ENCODE data around the gene RNF130.

Gene RNF130

GRCh38 chr5:180010636-180011035 lies 60.9 kb downstream of the RNF130 start:
- TF ChIP-seq BCL11B (tag by site-specific recombination; IDR thresholded peaks at IDR 0.05; ENCODE audit: low read depth) (no peak), ZNF549 (tag by site-specific recombination; IDR thresholded peaks at IDR 0.05) (no peak), ZNF654 (tag by site-specific recombination; IDR thresholded peaks at IDR 0.05; ENCODE audit: low read depth) (no peak), ZNF175 (tag by site-specific recombination; IDR thresholded peaks at IDR 0.05) (no peak), ZNF398 (tag by site-specific recombination; IDR thresholded peaks at IDR 0.05) (no peak), SP7 (tag by site-specific recombination; IDR thresholded peaks at IDR 0.05) (no peak), GLI2 (tag by site-specific recombination; IDR thresholded peaks at IDR 0.05; ENCODE audit: borderline replicate concordance, low read depth) (no peak), ZNF585B (tag by site-specific recombination; IDR thresholded peaks at IDR 0.05) (no peak), ZNF404 (tag by site-specific recombination; IDR thresholded peaks at IDR 0.05) (no peak)
- TF ChIP-seq, protein P1, sequence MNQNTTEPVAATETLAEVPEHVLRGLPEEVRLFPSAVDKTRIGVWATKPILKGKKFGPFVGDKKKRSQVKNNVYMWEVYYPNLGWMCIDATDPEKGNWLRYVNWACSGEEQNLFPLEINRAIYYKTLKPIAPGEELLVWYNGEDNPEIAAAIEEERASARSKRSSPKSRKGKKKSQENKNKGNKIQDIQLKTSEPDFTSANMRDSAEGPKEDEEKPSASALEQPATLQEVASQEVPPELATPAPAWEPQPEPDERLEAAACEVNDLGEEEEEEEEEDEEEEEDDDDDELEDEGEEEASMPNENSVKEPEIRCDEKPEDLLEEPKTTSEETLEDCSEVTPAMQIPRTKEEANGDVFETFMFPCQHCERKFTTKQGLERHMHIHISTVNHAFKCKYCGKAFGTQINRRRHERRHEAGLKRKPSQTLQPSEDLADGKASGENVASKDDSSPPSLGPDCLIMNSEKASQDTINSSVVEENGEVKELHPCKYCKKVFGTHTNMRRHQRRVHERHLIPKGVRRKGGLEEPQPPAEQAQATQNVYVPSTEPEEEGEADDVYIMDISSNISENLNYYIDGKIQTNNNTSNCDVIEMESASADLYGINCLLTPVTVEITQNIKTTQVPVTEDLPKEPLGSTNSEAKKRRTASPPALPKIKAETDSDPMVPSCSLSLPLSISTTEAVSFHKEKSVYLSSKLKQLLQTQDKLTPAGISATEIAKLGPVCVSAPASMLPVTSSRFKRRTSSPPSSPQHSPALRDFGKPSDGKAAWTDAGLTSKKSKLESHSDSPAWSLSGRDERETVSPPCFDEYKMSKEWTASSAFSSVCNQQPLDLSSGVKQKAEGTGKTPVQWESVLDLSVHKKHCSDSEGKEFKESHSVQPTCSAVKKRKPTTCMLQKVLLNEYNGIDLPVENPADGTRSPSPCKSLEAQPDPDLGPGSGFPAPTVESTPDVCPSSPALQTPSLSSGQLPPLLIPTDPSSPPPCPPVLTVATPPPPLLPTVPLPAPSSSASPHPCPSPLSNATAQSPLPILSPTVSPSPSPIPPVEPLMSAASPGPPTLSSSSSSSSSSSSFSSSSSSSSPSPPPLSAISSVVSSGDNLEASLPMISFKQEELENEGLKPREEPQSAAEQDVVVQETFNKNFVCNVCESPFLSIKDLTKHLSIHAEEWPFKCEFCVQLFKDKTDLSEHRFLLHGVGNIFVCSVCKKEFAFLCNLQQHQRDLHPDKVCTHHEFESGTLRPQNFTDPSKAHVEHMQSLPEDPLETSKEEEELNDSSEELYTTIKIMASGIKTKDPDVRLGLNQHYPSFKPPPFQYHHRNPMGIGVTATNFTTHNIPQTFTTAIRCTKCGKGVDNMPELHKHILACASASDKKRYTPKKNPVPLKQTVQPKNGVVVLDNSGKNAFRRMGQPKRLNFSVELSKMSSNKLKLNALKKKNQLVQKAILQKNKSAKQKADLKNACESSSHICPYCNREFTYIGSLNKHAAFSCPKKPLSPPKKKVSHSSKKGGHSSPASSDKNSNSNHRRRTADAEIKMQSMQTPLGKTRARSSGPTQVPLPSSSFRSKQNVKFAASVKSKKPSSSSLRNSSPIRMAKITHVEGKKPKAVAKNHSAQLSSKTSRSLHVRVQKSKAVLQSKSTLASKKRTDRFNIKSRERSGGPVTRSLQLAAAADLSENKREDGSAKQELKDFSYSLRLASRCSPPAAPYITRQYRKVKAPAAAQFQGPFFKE (tag by site-specific recombination; IDR thresholded peaks at IDR 0.05; ENCODE audit: borderline replicate concordance) = no peak
- TF ChIP-seq, protein P2, sequence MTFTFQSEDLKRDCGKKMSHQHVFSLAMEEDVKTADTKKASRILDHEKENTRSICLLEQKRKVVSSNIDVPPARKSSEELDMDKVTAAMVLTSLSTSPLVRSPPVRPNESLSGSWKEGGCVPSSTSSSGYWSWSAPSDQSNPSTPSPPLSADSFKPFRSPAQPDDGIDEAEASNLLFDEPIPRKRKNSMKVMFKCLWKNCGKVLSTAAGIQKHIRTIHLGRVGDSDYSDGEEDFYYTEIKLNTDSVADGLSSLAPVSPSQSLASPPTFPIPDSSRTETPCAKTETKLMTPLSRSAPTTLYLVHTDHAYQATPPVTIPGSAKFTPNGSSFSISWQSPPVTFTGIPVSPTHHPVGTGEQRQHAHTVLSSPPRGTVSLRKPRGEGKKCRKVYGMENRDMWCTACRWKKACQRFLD (tag by site-specific recombination; IDR thresholded peaks at IDR 0.05) = no peak
- CTCF ChIA-PET = interaction anchor here (0.6 kb wide), 1 partner anchor 282 kb away, joined by 3 read pairs; no protein-coding TSS in a partner anchor

DNA sequence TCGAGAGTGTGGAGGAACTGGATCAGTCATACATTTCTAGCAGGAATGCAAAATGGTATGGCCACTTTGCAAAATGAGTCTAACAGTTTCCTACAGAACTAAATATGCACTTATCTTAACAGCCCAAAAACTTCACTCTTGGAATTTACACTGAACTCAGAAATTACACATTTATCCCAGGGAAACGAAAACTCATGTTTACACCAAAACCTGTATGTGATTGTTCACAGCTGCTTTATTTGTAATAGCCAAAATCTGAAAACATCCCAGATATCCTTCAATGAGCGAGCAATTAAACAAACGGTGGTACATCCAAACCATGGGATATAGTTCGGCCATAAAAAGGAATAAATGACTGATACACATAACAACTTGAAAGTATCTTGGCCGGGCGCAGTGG lies 62.0 kb downstream of the RNF130 start:
- H3K36me3 ChIP-seq (ENCODE audit: control insufficient read depth in 2 of 2, insufficient read depth in 1 of 2, low read length in 2 of 2) = peaks cover 4 to 15% of the 10 kb centered on the region in 2 experiments; a peak in 2 of 3 replicates
- no peaks in the 10 kb centered on the region for H3K9me3 ChIP-seq (ENCODE audit: control insufficient read depth, insufficient read depth, low read depth, low read length)
- POLR2A ChIA-PET = no interaction called here
- H3K4me3 ChIP-seq (ENCODE audit: low read depth, low read length) = no peak overlapping the region
- TF ChIP-seq IKZF3 (tag by site-specific recombination; IDR thresholded peaks at IDR 0.05) (no peak), ZNF19 (tag by site-specific recombination; IDR thresholded peaks at IDR 0.05; ENCODE audit: low read depth) (no peak), ZFP41 (tag by site-specific recombination; IDR thresholded peaks at IDR 0.05; ENCODE audit: borderline replicate concordance) (no peak), ZBTB7A (tag by site-specific recombination; IDR thresholded peaks at IDR 0.05; ENCODE audit: low read depth) (no peak), ZNF654 (tag by site-specific recombination; IDR thresholded peaks at IDR 0.05; ENCODE audit: low read depth) (no peak), FEZF1 (tag by site-specific recombination; IDR thresholded peaks at IDR 0.05) (no peak)
- TF ChIP-seq, protein P3, sequence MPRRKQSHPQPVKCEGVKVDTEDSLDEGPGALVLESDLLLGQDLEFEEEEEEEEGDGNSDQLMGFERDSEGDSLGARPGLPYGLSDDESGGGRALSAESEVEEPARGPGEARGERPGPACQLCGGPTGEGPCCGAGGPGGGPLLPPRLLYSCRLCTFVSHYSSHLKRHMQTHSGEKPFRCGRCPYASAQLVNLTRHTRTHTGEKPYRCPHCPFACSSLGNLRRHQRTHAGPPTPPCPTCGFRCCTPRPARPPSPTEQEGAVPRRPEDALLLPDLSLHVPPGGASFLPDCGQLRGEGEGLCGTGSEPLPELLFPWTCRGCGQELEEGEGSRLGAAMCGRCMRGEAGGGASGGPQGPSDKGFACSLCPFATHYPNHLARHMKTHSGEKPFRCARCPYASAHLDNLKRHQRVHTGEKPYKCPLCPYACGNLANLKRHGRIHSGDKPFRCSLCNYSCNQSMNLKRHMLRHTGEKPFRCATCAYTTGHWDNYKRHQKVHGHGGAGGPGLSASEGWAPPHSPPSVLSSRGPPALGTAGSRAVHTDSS (tag by site-specific recombination; IDR thresholded peaks at IDR 0.05) = no peak
- CTCF ChIA-PET = interaction anchor here (0.9 kb wide), 1 partner anchor 39 kb away, joined by 3 read pairs; no protein-coding TSS in a partner anchor
- peaks cover 3% of the 10 kb centered on the region; the same call in 1 of the 2 replicates for H3K4me1 ChIP-seq (ENCODE audit: control insufficient read depth, insufficient read depth, low read length)
- H3K27ac ChIP-seq (ENCODE audit: extremely low read depth, low read depth, low read length) = no peak overlapping the region

More at GRCh38 chr5:180010636-180011035, 60.9 kb downstream of the RNF130 start:
- H3K4me1 ChIP-seq (ENCODE audit: control insufficient read depth, insufficient read depth, low read length) = peaks cover 3% of the 10 kb centered on the region; the same call in 1 of the 2 replicates
- H3K4me3 ChIP-seq (ENCODE audit: low read depth, low read length) = no peak overlapping the region
- H3K36me3 ChIP-seq (ENCODE audit: control insufficient read depth in 2 of 2, insufficient read depth in 1 of 2, low read length in 2 of 2) = peaks cover 4 to 15% of the 10 kb centered on the region in 2 experiments; a peak in 2 of 3 replicates
- H3K27ac ChIP-seq (ENCODE audit: extremely low read depth, low read depth, low read length) = no peak overlapping the region
- H3K9me3 ChIP-seq (ENCODE audit: control insufficient read depth, insufficient read depth, low read depth, low read length) = no peaks in the 10 kb centered on the region
- POLR2A ChIA-PET = no interaction called here

All from HEK293 (cell line).